ENCODE data around the gene ZSWIM9. TPM values are rescaled to one million over a fixed set of nuclear protein-coding genes. Genes with fewer than 3 reads are reported as not detected.

Gene ZSWIM9
- total RNA-seq, 4 donors from 2014 or later = 1.6 to 8.4 (median 2.8) TPM

- Histone ChIP-seq H3K27ac (no peak overlapping the region), H3K36me3 (no peaks in the 10 kb centered on the region)
Measured at GRCh38 chr19:48123907-48124651, 46.4 kb upstream of the ZSWIM9 start.

GRCh38 chr19:48127561-48127960 is 42.9 kb upstream of the ZSWIM9 start:
- H3K4me3 ChIP-seq = no peak overlapping the region
- no peaks in the 10 kb centered on the region for H3K4me1 ChIP-seq
- H3K27ac ChIP-seq = no peak overlapping the region
- intact Hi-C loops (cut with DNase I; ENCODE audit: low total_unique reads) = no loop called here
- DNase-seq (no peak), ATAC-seq (no peak)
- in situ Hi-C loops (cut with MboI; ENCODE audit: low sequenced_read_pairs in 4 of 4) = no loop called here
- no peaks in the 10 kb centered on the region for H3K27me3 ChIP-seq
- no peaks in the 10 kb centered on the region for H3K36me3 ChIP-seq
- no peak for TF ChIP-seq CTCF (IDR thresholded peaks at IDR 0.05 in 4 of 5, conservative IDR thresholded peaks at IDR 0.05 in 1 of 5)
- TF ChIP-seq POLR2A (IDR thresholded peaks at IDR 0.05) = no peak
- no peaks in the 10 kb centered on the region for H3K9me3 ChIP-seq

More at GRCh38 chr19:48123907-48124651, 46.4 kb upstream of the ZSWIM9 start:
- Histone ChIP-seq H3K4me3 (no peak overlapping the region), H3K9me3 (no peaks in the 10 kb centered on the region), H3K27me3 (no peaks in the 10 kb centered on the region), H3K4me1 (no peaks in the 10 kb centered on the region)
- DNase-seq (no peak), ATAC-seq (no peak)
- in situ Hi-C loops (cut with MboI; ENCODE audit: low sequenced_read_pairs in 4 of 4) = loop anchor here in 1 of 4 donors (25.0 kb wide), 1 partner anchor 162 kb away; no protein-coding TSS in a partner anchor
- TF ChIP-seq POLR2A (IDR thresholded peaks at IDR 0.05) (no peak), CTCF (IDR thresholded peaks at IDR 0.05 in 4 of 5, conservative IDR thresholded peaks at IDR 0.05 in 1 of 5) (no peak)
- intact Hi-C loops (cut with DNase I; ENCODE audit: low total_unique reads) = no loop called here

DNA sequence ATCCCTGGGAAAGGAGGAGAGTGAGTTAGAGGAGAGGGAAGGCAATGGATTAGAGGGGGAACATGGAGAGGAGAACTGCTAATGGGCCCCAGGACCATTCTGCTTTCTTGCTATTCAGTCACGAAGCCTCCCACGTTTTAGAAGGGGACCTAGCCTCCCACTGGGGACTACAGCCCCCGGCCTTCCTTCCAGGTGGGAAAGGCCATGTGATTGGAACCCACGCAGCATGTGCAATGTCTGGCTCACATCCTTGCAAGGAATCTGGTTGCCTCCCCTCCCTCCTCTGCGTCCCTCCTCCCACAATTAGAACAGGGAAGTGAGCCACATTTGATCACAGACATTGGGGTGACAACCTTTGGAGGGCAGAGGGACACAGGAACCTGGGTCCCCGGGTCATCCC is 37.4 kb upstream of the ZSWIM9 start:
- H3K27ac ChIP-seq = no peak overlapping the region
- no peak overlapping the region for H3K4me3 ChIP-seq
- no peaks in the 10 kb centered on the region for H3K4me1 ChIP-seq
- DNase-seq (no peak), ATAC-seq (no peak)
- intact Hi-C loops (cut with DNase I; ENCODE audit: low total_unique reads) (no loop called here), in situ Hi-C loops (cut with MboI; ENCODE audit: low sequenced_read_pairs in 4 of 4) (no loop called here)
- H3K27me3 ChIP-seq = no peaks in the 10 kb centered on the region
- no peaks in the 10 kb centered on the region for H3K9me3 ChIP-seq
- TF ChIP-seq POLR2A (IDR thresholded peaks at IDR 0.05) (no peak), CTCF (IDR thresholded peaks at IDR 0.05 in 4 of 5, conservative IDR thresholded peaks at IDR 0.05 in 1 of 5) (no peak)
- no peaks in the 10 kb centered on the region for H3K36me3 ChIP-seq

GRCh38 chr19:48135411-48135810 is 35.1 kb upstream of the ZSWIM9 start:
- Histone ChIP-seq H3K4me3 (no peak overlapping the region), H3K27me3 (no peaks in the 10 kb centered on the region), H3K4me1 (no peaks in the 10 kb centered on the region), H3K9me3 (no peaks in the 10 kb centered on the region), H3K27ac (no peak overlapping the region), H3K36me3 (no peaks in the 10 kb centered on the region)
- DNase-seq (no peak), ATAC-seq (no peak)
- TF ChIP-seq POLR2A (IDR thresholded peaks at IDR 0.05) (no peak), CTCF (IDR thresholded peaks at IDR 0.05 in 4 of 5, conservative IDR thresholded peaks at IDR 0.05 in 1 of 5) (no peak)
- in situ Hi-C loops (cut with MboI; ENCODE audit: low sequenced_read_pairs in 4 of 4) = no loop called here
- intact Hi-C loops (cut with DNase I; ENCODE audit: low total_unique reads) = no loop called here
